Testis (tissue), 3 donors: ENCODE results near the gene MACROD2. TPM values are rescaled to one million over a fixed set of nuclear protein-coding genes. Genes with fewer than 3 reads are reported as not detected.

ENCODE experiments used
- DNase-seq: peaks from one replicate; pipeline ENCODE4 v3.0.0-alpha.2; 2019
- H3K27ac ChIP-seq, 2 donors: fragments of 200-600 bp; sonication (generic); one replicate each; pipeline ENCODE4 v1.5.1; 2019
- H3K27me3 ChIP-seq: fragments of 200-600 bp; sonication (generic); one replicate; pipeline ENCODE4 v1.5.1; 2019
- H3K36me3 ChIP-seq: fragments of 200-600 bp; sonication (generic); one replicate; pipeline ENCODE4 v1.5.1; 2017; ENCODE audit warnings: low read depth; ENCODE audit errors: missing control alignments
- H3K4me1 ChIP-seq: fragments of 200-600 bp; sonication (generic); one replicate; pipeline ENCODE4 v1.5.1; 2019
- H3K4me3 ChIP-seq, 2 donors: fragments of 200-600 bp; sonication (generic); one replicate each; pipeline ENCODE4 v1.5.1; 2017 to 2019
- H3K9me3 ChIP-seq: fragments of 200-600 bp; sonication (generic); one replicate; pipeline ENCODE4 v1.5.1; 2017
- CTCF ChIP-seq, 3 experiments: fragments of 450-650 bp in 2 of 3; fragments of 200-600 bp in 1 of 3; sonication (generic) in 1 of 3; IDR thresholded peaks; one replicate each; pipeline ENCODE4 v1.5.1; 2016 to 2019; ENCODE audit warnings: antibody characterized with exemption in 3 of 3, mild to moderate bottlenecking in 2 of 3, moderate library complexity in 1 of 3
- POLR2A ChIP-seq: fragments of 450-650 bp; IDR thresholded peaks from one replicate; pipeline ENCODE4 v1.6.1; 2017; ENCODE audit warnings: antibody characterized with exemption, mild to moderate bottlenecking, moderate library complexity
- WGBS, 2 donors: methylation state at CpG; one replicate each; pipeline ENCODE4 v1.1.5; 2018; 5-methylcytosine and 5-hydroxymethylcytosine counted together
- intact Hi-C: fragments of 100-400 bp; cut with DNase I; formaldehyde crosslinking; loops from one replicate; pipeline ENCODE4 v1.15.1; 2023; ENCODE audit warnings: low total_unique reads
- polyA plus RNA-seq: library from polyadenylated mRNA; stranded (reverse); fragments of 350-450 nt; fragmentation: Illumina TruSeq; extraction: RNeasy Lipid Tissue Mini Kit (QIAGEN cat#74804); gene quantifications from one replicate; pipeline ENCODE4 v1.2.3, GENCODE V29; 2014; ENCODE audit warnings: low read depth, low replicate concordance; ENCODE audit not compliant: insufficient read depth
- total RNA-seq, 2 donors: library from RNA; depleted of rRNA; stranded (reverse); fragments of >200 nt; gene quantifications; one replicate each; pipeline ENCODE4 v1.2.3, GENCODE V29; 2016

MACROD2 gene
- total and polyA plus RNA-seq, 3 donors from 2014 or later, result 12.6 to 20.6 (median 16.8) TPM

GRCh38 chr20:15710636-15711035, 1715.3 kb downstream of the MACROD2 start:
- H3K27me3 ChIP-seq, result no peaks in the 10 kb centered on the region
- intact Hi-C loops, result no loop called here
- TF ChIP-seq CTCF (IDR thresholded peaks at IDR 0.05) (no peak), POLR2A (no peak)
- DNase-seq, result no peak
- H3K9me3 ChIP-seq, result no peaks in the 10 kb centered on the region
- H3K4me1 ChIP-seq, result no peaks in the 10 kb centered on the region
- WGBS, 2 donors, result 71 to 79% methylated on average over 5 of the region's 5 CpGs
- H3K27ac ChIP-seq, result no peak overlapping the region
- no peaks in the 10 kb centered on the region for H3K36me3 ChIP-seq
- H3K4me3 ChIP-seq, result no peak overlapping the region

- Histone ChIP-seq H3K4me1 (no peaks in the 10 kb centered on the region), H3K27ac (no peak overlapping the region), H3K27me3 (no peaks in the 10 kb centered on the region), H3K4me3 (no peak overlapping the region), H3K36me3 (no peaks in the 10 kb centered on the region), H3K9me3 (no peaks in the 10 kb centered on the region)
- no peak for DNase-seq
- intact Hi-C loops, result no loop called here
- 92 to 93% methylated on average over 6 to 7 of the region's 7 CpGs for WGBS, 2 donors
- TF ChIP-seq CTCF (IDR thresholded peaks at IDR 0.05) (no peak), POLR2A (no peak)
These were observed 1715.9 kb downstream of the MACROD2 start for GRCh38 chr20:15711177-15711576.

- Histone ChIP-seq H3K27me3 (no peaks in the 10 kb centered on the region), H3K4me1 (no peaks in the 10 kb centered on the region), H3K4me3 (no peak overlapping the region), H3K27ac (no peak overlapping the region), H3K9me3 (no peaks in the 10 kb centered on the region), H3K36me3 (no peaks in the 10 kb centered on the region)
- no peak for TF ChIP-seq POLR2A
- TF ChIP-seq CTCF (IDR thresholded peaks at IDR 0.05), result no peak
- intact Hi-C loops, result no loop called here
- WGBS, 2 donors, result 48 to 51% methylated on average over 5 of the region's 5 CpGs
- no peak for DNase-seq
These were observed 1720.9 kb downstream of the MACROD2 start for GRCh38 chr20:15716256-15716655.

- H3K27me3 ChIP-seq, result no peaks in the 10 kb centered on the region
- DNase-seq, result no peak
- H3K27ac ChIP-seq, result no peak overlapping the region
- intact Hi-C loops, result no loop called here
- WGBS, 2 donors, result 96 to 97% methylated on average over 1 of the region's 1 CpG
- H3K9me3 ChIP-seq, result no peaks in the 10 kb centered on the region
- TF ChIP-seq CTCF (IDR thresholded peaks at IDR 0.05) (no peak), POLR2A (no peak)
- H3K36me3 ChIP-seq, result no peaks in the 10 kb centered on the region
- H3K4me3 ChIP-seq, result no peak overlapping the region
- no peaks in the 10 kb centered on the region for H3K4me1 ChIP-seq
These were observed 1731.1 kb downstream of the MACROD2 start for GRCh38 chr20:15726416-15726815.

- no peak overlapping the region for H3K4me3 ChIP-seq
- DNase-seq, result no peak
- intact Hi-C loops, result no loop called here
- no peaks in the 10 kb centered on the region for H3K9me3 ChIP-seq
- no peaks in the 10 kb centered on the region for H3K36me3 ChIP-seq
- no peak overlapping the region for H3K27ac ChIP-seq
- H3K27me3 ChIP-seq, result no peaks in the 10 kb centered on the region
- H3K4me1 ChIP-seq, result no peaks in the 10 kb centered on the region
- TF ChIP-seq POLR2A (no peak), CTCF (IDR thresholded peaks at IDR 0.05) (no peak)
- WGBS, 2 donors, result 69 to 79% methylated on average over 4 of the region's 4 CpGs
These were observed 1738.7 kb downstream of the MACROD2 start for GRCh38 chr20:15734052-15734451.
